ENCODE results near the gene CPT1A.

GRCh38 chr11:68848429-68848828, 6.7 kb upstream of the CPT1A start:
- TF ChIP-seq CTCF (IDR thresholded peaks at IDR 0.05) = no peak
- no peak for TF ChIP-seq POLR2A (IDR thresholded peaks at IDR 0.05)
- no peak for TF ChIP-seq EP300 (IDR thresholded peaks at IDR 0.05)
- TF ChIP-seq POLR2AphosphoS5 (IDR thresholded peaks at IDR 0.05) = no peak

Measured in sigmoid colon (tissue), 4 donors.